GM21737 (cell line): Measurements from ENCODE around the gene LRP8.

Experiments
- ATAC-seq: cut with Tn5 transposase; IDR thresholded peaks from one replicate; pipeline ENCODE4 v1.9.1; 2021; ENCODE audit warnings: mild to moderate bottlenecking, moderate library complexity; ENCODE audit not compliant: unreplicated experiment

Gene LRP8

GRCh38 chr1:53328009-53328461, at the start of gene LRP8:
LRP8 (minus strand) TSS chr1:53328070; CDS start chr1:53327912, 158 bp downstream.
- ATAC-seq = peak; percentile 37

- no peak for ATAC-seq
Measured at GRCh38 chr1:53377438-53377841, 49.6 kb upstream of the LRP8 start.

GRCh38 chr1:53376742-53377437, 49.0 kb upstream of the LRP8 start:
- ATAC-seq = no peak

- ATAC-seq = no peak
Measured at GRCh38 chr1:53376041-53376461, 48.2 kb upstream of the LRP8 start.

GRCh38 chr1:53375440-53375839, 47.6 kb upstream of the LRP8 start:
- no peak for ATAC-seq

GRCh38 chr1:53373246-53373645, 45.4 kb upstream of the LRP8 start:
- ATAC-seq = no peak

GRCh38 chr1:53372501-53372951, 44.7 kb upstream of the LRP8 start:
- ATAC-seq = no peak

- no peak for ATAC-seq
Measured at GRCh38 chr1:53371851-53372250, 44.0 kb upstream of the LRP8 start.

GRCh38 chr1:53371121-53371666, 43.3 kb upstream of the LRP8 start:
- no peak for ATAC-seq

GRCh38 chr1:53370369-53370961, 42.6 kb upstream of the LRP8 start:
- no peak for ATAC-seq

- no peak for ATAC-seq
Measured at GRCh38 chr1:53369761-53370160, 41.9 kb upstream of the LRP8 start.

- no peak for ATAC-seq
Measured at GRCh38 chr1:53369034-53369750, 41.3 kb upstream of the LRP8 start.

- ATAC-seq = no peak
Measured at GRCh38 chr1:53368314-53369033, 40.6 kb upstream of the LRP8 start.

- peak; percentile 90 for ATAC-seq
Measured at GRCh38 chr1:53367503-53368313, 39.8 kb upstream of the LRP8 start.

GRCh38 chr1:53366901-53367502, 39.1 kb upstream of the LRP8 start:
- no peak for ATAC-seq

GRCh38 chr1:53365437-53366063, 37.7 kb upstream of the LRP8 start:
- ATAC-seq = no peak

- ATAC-seq = no peak
Measured at GRCh38 chr1:53362851-53363642, 35.2 kb upstream of the LRP8 start.

- no peak for ATAC-seq
Measured at GRCh38 chr1:53362270-53362669, 34.4 kb upstream of the LRP8 start.
